CD4-positive, alpha-beta T cell (primary cell): ENCODE results near the gene SLC12A7. TPM values are rescaled to one million over a fixed set of nuclear protein-coding genes. Genes with fewer than 3 reads are reported as not detected.

Source experiments
- ATAC-seq: fragments of 200-7000 bp; cut with Tn5 transposase; one replicate; pipeline ENCODE4 v1.10.0; 2022; ENCODE audit warnings: mild to moderate bottlenecking; ENCODE audit not compliant: poor library complexity
- CTCF ChIA-PET: fragments of 350-600 bp; sonication (Branson Sonifier 250); formaldehyde crosslinking; loops from one replicate; lab custom pipeline; 2021; ENCODE audit warnings: antibody characterized with exemption, inconsistent platforms; lab: Charles Lee
- POLR2A ChIA-PET: fragments of 350-600 bp; sonication (Branson Sonifier 250); formaldehyde crosslinking; loops from one replicate; lab custom pipeline; 2021; ENCODE audit warnings: antibody characterized with exemption, inconsistent platforms; lab: Charles Lee
- DNase-seq, 14 experiments: peaks; one replicate each; pipeline ENCODE4 v3.0.0-alpha.2; 2013 to 2020; ENCODE audit warnings: mixed read lengths in 2 of 14
- H3K27ac ChIP-seq, 2 donors: one replicate each; pipeline versions ENCODE4 v1.5.1 to v1.7.0; 2013; ENCODE audit warnings: low read length in 2 of 2, low read depth in 1 of 2, mild to moderate bottlenecking in 1 of 2
- H3K27me3 ChIP-seq, 2 experiments: 1 replicate in 1 of 2; 2 replicates in 1 of 2; pipeline versions ENCODE4 v1.6.1 to v1.7.0; 2013; ENCODE audit warnings: low read length in 2 of 2, control low read depth in 1 of 2, mild to moderate bottlenecking in 1 of 2, moderate library complexity in 1 of 2; ENCODE audit not compliant: insufficient read depth in 2 of 2, control insufficient read depth in 1 of 2
- H3K36me3 ChIP-seq: one replicate; pipeline ENCODE4 v1.6.1; 2013; ENCODE audit warnings: low read length, control low read depth; ENCODE audit not compliant: insufficient read depth
- H3K4me1 ChIP-seq: one replicate; pipeline ENCODE4 v1.6.1; 2013; ENCODE audit warnings: low read length, control low read depth; ENCODE audit not compliant: insufficient read depth
- H3K4me3 ChIP-seq: one replicate; pipeline ENCODE4 v1.5.1; 2013; ENCODE audit warnings: mild to moderate bottlenecking, low read length, moderate library complexity
- H3K9me3 ChIP-seq, 2 experiments: 1 replicate in 1 of 2; 2 replicates in 1 of 2; pipeline versions ENCODE4 v1.6.1 to v1.7.0; 2013; ENCODE audit warnings: low read length in 2 of 2, mild to moderate bottlenecking in 2 of 2, control low read depth in 1 of 2, moderate library complexity in 1 of 2; ENCODE audit not compliant: control insufficient read depth in 1 of 2, insufficient read depth in 1 of 2
- H3K27ac Mint-ChIP-seq: one replicate; pipeline ENCODE4 v1.8.0; 2020; ENCODE audit warnings: mixed read lengths
- H3K27me3 Mint-ChIP-seq: one replicate; pipeline ENCODE4 v1.8.0; 2021; ENCODE audit warnings: mixed read lengths
- H3K36me3 Mint-ChIP-seq: one replicate; pipeline ENCODE4 v1.8.0; 2021; ENCODE audit warnings: low read depth, mixed read lengths
- H3K4me1 Mint-ChIP-seq: one replicate; pipeline ENCODE4 v1.8.0; 2021; ENCODE audit warnings: low read depth, mixed read lengths
- H3K4me3 Mint-ChIP-seq: one replicate; pipeline ENCODE4 v1.8.0; 2020; ENCODE audit warnings: mild to moderate bottlenecking, mixed read lengths
- H3K9me3 Mint-ChIP-seq: one replicate; pipeline ENCODE4 v1.8.0; 2020; ENCODE audit warnings: mixed read lengths
- CTCF ChIP-seq: fragments of 200-600 bp; IDR thresholded peaks from one replicate; pipeline ENCODE4 v1.8.0; 2022; ENCODE audit warnings: antibody characterized with exemption, mild to moderate bottlenecking
- intact Hi-C, 2 experiments: fragments of 100-400 bp; cut with DNase I in 1 of 2; cut with micrococcal nuclease in 1 of 2; formaldehyde crosslinking; loops; one replicate each; pipeline versions ENCODE4 v1.15.1 to v1.9.0; 2023 to 2025; cut with DNase I, micrococcal nuclease
- total RNA-seq, 174 experiments: library from RNA in 2 of 174; stranded (reverse) in 2 of 174; gene quantifications; one replicate each; pipeline ENCODE4 v1.2.3 and lab custom pipeline; 2021 to 2026

Gene SLC12A7
- total RNA-seq, 2 experiments from 2014 or later = 47.9 to 51.7 TPM

- ATAC-seq (no peak), DNase-seq (no peak)
- Mint-ChIP-seq H3K27me3 (no peaks in the 10 kb centered on the region), H3K27ac (no peak overlapping the region), H3K4me3 (no peak overlapping the region), H3K36me3 (peaks cover 48% of the 10 kb centered on the region), H3K9me3 (no peaks in the 10 kb centered on the region), H3K4me1 (no peaks in the 10 kb centered on the region)
- no peak overlapping the region for H3K27ac ChIP-seq
- H3K27me3 ChIP-seq = no peaks in the 10 kb centered on the region
- POLR2A ChIA-PET = no interaction called here
- no peak for TF ChIP-seq CTCF
- intact Hi-C loops = no loop called here
- H3K4me1 ChIP-seq = no peaks in the 10 kb centered on the region
- peaks cover 74% of the 10 kb centered on the region for H3K36me3 ChIP-seq
- CTCF ChIA-PET = no interaction called here
- no peak overlapping the region for H3K4me3 ChIP-seq
- no peaks in the 10 kb centered on the region for H3K9me3 ChIP-seq
Measured at GRCh38 chr5:1056611-1057484, 55.0 kb downstream of the SLC12A7 start.

GRCh38 chr5:1055896-1056610 lies 55.8 kb downstream of the SLC12A7 start:
- ChIA-PET CTCF (no interaction called here), POLR2A (no interaction called here)
- Mint-ChIP-seq H3K27me3 (no peaks in the 10 kb centered on the region), H3K27ac (no peak overlapping the region), H3K4me3 (no peak overlapping the region), H3K4me1 (no peaks in the 10 kb centered on the region), H3K9me3 (no peaks in the 10 kb centered on the region), H3K36me3 (peaks cover 52% of the 10 kb centered on the region)
- DNase-seq (no peak), ATAC-seq (no peak)
- peaks cover 80% of the 10 kb centered on the region for H3K36me3 ChIP-seq
- TF ChIP-seq CTCF = no peak
- intact Hi-C loops = no loop called here
- H3K4me1 ChIP-seq = no peaks in the 10 kb centered on the region
- H3K9me3 ChIP-seq = no peaks in the 10 kb centered on the region
- H3K27ac ChIP-seq = no peak overlapping the region
- H3K27me3 ChIP-seq = no peaks in the 10 kb centered on the region
- H3K4me3 ChIP-seq = no peak overlapping the region

GRCh38 chr5:1054799-1055775 lies 56.8 kb downstream of the SLC12A7 start:
- Histone ChIP-seq H3K4me3 (no peak overlapping the region), H3K27ac (no peak overlapping the region), H3K4me1 (no peaks in the 10 kb centered on the region), H3K36me3 (peaks cover 73% of the 10 kb centered on the region), H3K27me3 (no peaks in the 10 kb centered on the region), H3K9me3 (no peaks in the 10 kb centered on the region)
- Mint-ChIP-seq H3K27ac (no peak overlapping the region), H3K27me3 (no peaks in the 10 kb centered on the region), H3K36me3 (peaks cover 55% of the 10 kb centered on the region), H3K9me3 (no peaks in the 10 kb centered on the region), H3K4me3 (no peak overlapping the region), H3K4me1 (no peaks in the 10 kb centered on the region)
- CTCF ChIA-PET = no interaction called here
- no peak for TF ChIP-seq CTCF
- no peak for DNase-seq
- ATAC-seq = no peak
- POLR2A ChIA-PET = no interaction called here
- intact Hi-C loops = loop anchor here (5.0 kb wide), 1 partner anchor 87 kb away; no protein-coding TSS in a partner anchor
